VCaP (cell line): ENCODE results near the gene IGDCC3.

Source experiments
- H3K27ac ChIP-seq: fragments of 450-650 bp; 2 replicates; pipeline ENCODE4 v1.5.1; 2017
- TF ChIP-seq, protein P1 (sequence below): fragments of 450-650 bp; conservative IDR thresholded peaks from 2 replicates; pipeline ENCODE4 v1.5.1; 2017; ENCODE audit warnings: mild to moderate bottlenecking, moderate library complexity

Gene IGDCC3

DNA sequence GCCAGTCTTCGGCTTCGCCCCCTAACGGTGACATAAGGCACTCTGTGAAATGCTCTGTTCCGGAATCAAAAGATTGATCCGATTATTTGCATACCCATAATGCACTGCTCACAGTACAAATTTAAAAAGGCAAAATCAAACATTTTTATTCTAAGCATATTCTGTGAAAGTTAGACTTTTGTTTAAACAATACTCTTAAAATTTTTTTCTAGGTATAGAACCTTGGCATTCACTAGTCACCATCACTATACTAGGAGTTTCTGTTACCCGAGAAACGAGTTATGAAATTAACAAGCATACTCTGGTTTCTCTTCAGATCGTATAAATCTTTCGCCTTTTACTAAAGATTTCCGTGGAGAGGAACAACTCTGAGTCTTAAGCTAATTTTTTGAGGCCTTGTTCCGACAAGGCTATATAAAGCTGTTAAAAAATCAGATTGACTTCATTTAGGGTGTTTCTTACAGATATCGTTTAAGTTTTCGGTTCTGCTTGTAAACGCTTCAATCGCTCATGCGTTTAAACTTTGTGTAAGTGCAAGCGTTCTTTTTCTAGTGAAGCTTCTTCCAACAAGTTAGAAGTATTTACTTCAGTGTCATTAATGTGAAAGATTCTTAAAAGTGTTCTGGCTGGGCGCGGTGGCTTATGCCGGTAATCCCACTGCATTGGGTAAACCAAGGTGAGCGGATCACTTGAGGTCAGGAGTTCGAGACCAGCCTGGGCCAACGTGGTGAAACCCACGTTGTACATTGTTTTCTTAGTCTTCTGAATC is 73.2 kb downstream of the IGDCC3 start, which contains the start of gene RNU5B-1:
Gene RNU5B-1, plus strand, starts transcription at position 297 of the 769 bp plus-strand sequence.
- H3K27ac ChIP-seq = peak within 1 kb of the TSS; percentile 98

DNA sequence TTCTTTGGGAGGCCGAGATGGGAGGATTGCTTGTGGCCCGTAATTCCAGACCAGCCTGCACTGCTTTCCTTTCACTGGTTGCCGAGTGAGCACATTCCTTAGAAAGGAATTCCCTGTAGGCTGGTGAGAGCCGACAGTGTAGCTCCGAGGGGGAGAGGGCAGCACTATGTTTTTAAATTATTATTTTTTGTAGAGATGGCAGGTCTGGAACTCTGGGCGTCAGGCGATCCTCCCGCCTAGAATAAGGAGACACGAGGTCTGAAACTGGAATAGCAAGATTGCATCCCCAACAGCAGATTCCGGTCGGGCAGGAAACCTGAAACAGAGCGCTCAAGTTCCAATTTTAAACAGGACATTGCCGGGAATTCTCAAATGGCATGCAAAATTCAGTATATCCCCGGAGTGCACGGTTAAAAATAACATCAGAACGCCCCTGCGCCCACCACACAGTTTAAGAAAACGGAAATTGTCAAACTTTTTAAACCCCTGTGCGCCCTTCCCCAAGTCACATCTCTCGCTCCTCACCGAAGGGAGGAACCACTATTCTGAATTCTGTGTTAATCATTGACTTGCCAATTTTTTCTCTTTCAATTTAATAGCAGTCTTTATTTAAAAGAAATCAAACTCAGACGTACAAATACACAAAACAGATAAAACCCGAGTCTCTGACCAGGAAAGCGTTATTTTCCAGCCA is 74.0 kb downstream of the IGDCC3 start:
- peak overlapping the region; percentile 98 for H3K27ac ChIP-seq
- TF ChIP-seq, protein P1, sequence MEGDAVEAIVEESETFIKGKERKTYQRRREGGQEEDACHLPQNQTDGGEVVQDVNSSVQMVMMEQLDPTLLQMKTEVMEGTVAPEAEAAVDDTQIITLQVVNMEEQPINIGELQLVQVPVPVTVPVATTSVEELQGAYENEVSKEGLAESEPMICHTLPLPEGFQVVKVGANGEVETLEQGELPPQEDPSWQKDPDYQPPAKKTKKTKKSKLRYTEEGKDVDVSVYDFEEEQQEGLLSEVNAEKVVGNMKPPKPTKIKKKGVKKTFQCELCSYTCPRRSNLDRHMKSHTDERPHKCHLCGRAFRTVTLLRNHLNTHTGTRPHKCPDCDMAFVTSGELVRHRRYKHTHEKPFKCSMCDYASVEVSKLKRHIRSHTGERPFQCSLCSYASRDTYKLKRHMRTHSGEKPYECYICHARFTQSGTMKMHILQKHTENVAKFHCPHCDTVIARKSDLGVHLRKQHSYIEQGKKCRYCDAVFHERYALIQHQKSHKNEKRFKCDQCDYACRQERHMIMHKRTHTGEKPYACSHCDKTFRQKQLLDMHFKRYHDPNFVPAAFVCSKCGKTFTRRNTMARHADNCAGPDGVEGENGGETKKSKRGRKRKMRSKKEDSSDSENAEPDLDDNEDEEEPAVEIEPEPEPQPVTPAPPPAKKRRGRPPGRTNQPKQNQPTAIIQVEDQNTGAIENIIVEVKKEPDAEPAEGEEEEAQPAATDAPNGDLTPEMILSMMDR = no peak

More for the DNA sequence above, 73.2 kb downstream of the IGDCC3 start, which contains the start of gene RNU5B-1:
- TF ChIP-seq, protein P1 = peak; percentile 97

- 0 out of 2 replicates have a peak overlapping the region, but pooled peaks have one; percentile 98 for H3K27ac ChIP-seq
- TF ChIP-seq, protein P1 = no peak
Observed at GRCh38 chr15:65302061-65302460, 75.7 kb downstream of the IGDCC3 start.

- no peak overlapping the region for H3K27ac ChIP-seq
- TF ChIP-seq, protein P1 = no peak
Observed at GRCh38 chr15:65300924-65301441, 76.8 kb downstream of the IGDCC3 start.

GRCh38 chr15:65298731-65299130 is 79.1 kb downstream of the IGDCC3 start:
- H3K27ac ChIP-seq = no peak overlapping the region
- TF ChIP-seq, protein P1 = no peak

- TF ChIP-seq, protein P1 = no peak
- no peak overlapping the region for H3K27ac ChIP-seq
Observed at GRCh38 chr15:65292938-65293518, 84.8 kb downstream of the IGDCC3 start.

DNA sequence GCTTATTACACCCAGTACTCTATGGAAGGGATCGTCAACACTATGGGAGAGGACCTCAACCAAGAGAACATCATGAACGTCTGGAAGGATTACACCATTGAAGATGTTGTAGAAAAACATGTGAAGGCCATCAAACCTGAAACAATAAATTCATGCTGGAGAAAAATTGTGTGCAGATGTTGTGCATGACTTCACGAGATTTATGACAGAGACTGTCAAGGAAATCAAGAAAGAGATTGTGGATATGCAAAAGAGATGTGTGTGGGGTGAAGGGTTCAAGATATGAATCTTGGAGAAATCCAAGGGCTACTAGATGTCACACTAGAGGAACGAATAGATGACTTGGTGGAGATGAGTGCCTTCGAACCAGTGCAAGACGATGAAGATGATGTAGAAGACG is 87.6 kb downstream of the IGDCC3 start:
- TF ChIP-seq, protein P1 = no peak
- no peak overlapping the region for H3K27ac ChIP-seq
